K562 (cell line): ENCODE data around the gene EVA1A. TPM values are rescaled to one million over a fixed set of nuclear protein-coding genes. Genes with fewer than 3 reads are reported as not detected.

Source experiments
- ATAC-seq: fragments of 200-7000 bp; cut with Tn5 transposase; 3 replicates; pipeline ENCODE4 v1.9.1; 2020; ENCODE audit warnings: moderate library complexity
- BruUV-seq: library from RNA; stranded (reverse); fragments of 400-500 nt; replicated peaks from 2 replicates; lab custom pipeline; 2021; lab: Mats Ljungman, UMichigan
- CTCF ChIA-PET: fragments of 300-600 bp; formaldehyde crosslinking; extraction: SDS; loops from one replicate; lab custom pipeline; 2021; ENCODE audit warnings: low intra/inter-chr PET ratio; lab: Yijun Ruan, JAX
- POLR2A ChIA-PET: fragments of 300-600, 350-650 bp; sonication (Branson Sonifier 250); formaldehyde crosslinking; extraction: SDS; loops from one replicate; lab custom pipeline; 2021; ENCODE audit warnings: antibody characterized with exemption, inconsistent platforms; lab: Yijun Ruan, JAX
- DNase-seq, 4 experiments: peaks; one replicate each; pipeline versions ENCODE4 v3.0.0 to v3.0.0-alpha.2; 2011 to 2018; ENCODE audit warnings: low spot score in 3 of 4, mixed read lengths in 3 of 4; ENCODE audit errors: extremely low read depth in 1 of 4
- FAIRE-seq: peaks from 2 replicates; lab custom pipeline; 2011; peaks lifted over from hg19 to GRCh38; lab: Jason Lieb, UNC
- H2AFZ ChIP-seq: 2 replicates; pipeline ENCODE4 v1.6.0; 2011; ENCODE audit warnings: low read depth, low read length, control low read depth, inconsistent platforms
- H3K27ac ChIP-seq: fragments of 200-600 bp; 3 replicates; pipeline ENCODE4 v1.8.0; 2011; ENCODE audit warnings: low read depth, mild to moderate bottlenecking, control low read depth, inconsistent platforms, low read length, moderate library complexity, mixed read lengths; ENCODE audit errors: extremely low read depth
- H3K27me3 ChIP-seq, 2 experiments: fragments of 300-600 bp in 1 of 2; 2 replicates in 1 of 2; 3 replicates in 1 of 2; pipeline versions ENCODE4 v1.6.0 to v1.8.0; 2011; ENCODE audit warnings: inconsistent platforms in 2 of 2, low read length in 2 of 2, mild to moderate bottlenecking in 1 of 2, mixed read lengths in 1 of 2, moderate library complexity in 1 of 2; ENCODE audit not compliant: control insufficient read depth in 2 of 2, insufficient read depth in 2 of 2
- H3K36me3 ChIP-seq: fragments of 300-600 bp; 3 replicates; pipeline ENCODE4 v1.8.0; 2011; ENCODE audit warnings: mild to moderate bottlenecking, low read length, inconsistent platforms; ENCODE audit not compliant: control insufficient read depth, insufficient read depth
- H3K4me1 ChIP-seq, 2 experiments: fragments of 200-600 bp in 1 of 2; replicated peaks in 1 of 2; 2 replicates in 1 of 2; 3 replicates in 1 of 2; pipeline versions ENCODE4 v1.5.1 to v1.8.0; 2011; ENCODE audit warnings: inconsistent platforms in 2 of 2, low read length in 2 of 2, mild to moderate bottlenecking in 1 of 2, mixed read lengths in 1 of 2, moderate library complexity in 1 of 2; ENCODE audit not compliant: control insufficient read depth in 2 of 2, insufficient read depth in 2 of 2
- H3K4me2 ChIP-seq: 2 replicates; pipeline ENCODE4 v1.6.1; 2011; ENCODE audit warnings: low read length, control low read depth, inconsistent platforms, mixed read lengths; ENCODE audit not compliant: insufficient read depth
- H3K4me3 ChIP-seq: fragments of 200-600 bp; sonication (generic), shearing (Covaris generic); 2 replicates; pipeline ENCODE4 v1.5.1; 2016; ENCODE audit warnings: control low read depth, inconsistent platforms
- H3K79me2 ChIP-seq: fragments of 200-600 bp; 3 replicates; pipeline ENCODE4 v1.8.0; 2011; ENCODE audit warnings: low read length, inconsistent platforms; ENCODE audit not compliant: control insufficient read depth, insufficient read depth
- H3K9ac ChIP-seq, 2 experiments: 2 replicates each; pipeline versions ENCODE4 v1.6.0 to v1.6.1; 2011; ENCODE audit warnings: low read depth in 2 of 2, low read length in 2 of 2, control low read depth in 1 of 2, inconsistent platforms in 1 of 2, mild to moderate bottlenecking in 1 of 2, mixed read lengths in 1 of 2; ENCODE audit not compliant: insufficient read depth in 1 of 2
- H3K9me1 ChIP-seq: one replicate; pipeline ENCODE4 v1.6.0; 2011; ENCODE audit warnings: inconsistent platforms, mild to moderate bottlenecking, low read length, moderate library complexity; ENCODE audit not compliant: control insufficient read depth, insufficient read depth
- H3K9me3 ChIP-seq: replicated peaks from 2 replicates; pipeline ENCODE4 v1.5.1; 2011; ENCODE audit warnings: low read depth, low read length, inconsistent platforms; ENCODE audit not compliant: control insufficient read depth, insufficient read depth
- H4K20me1 ChIP-seq: replicated peaks from 2 replicates; pipeline ENCODE4 v1.6.1; 2011; ENCODE audit warnings: low read length, inconsistent platforms, mixed read lengths; ENCODE audit not compliant: control insufficient read depth, insufficient read depth
- FOSL1 ChIP-seq: fragments of 200-800 bp; sonication (Bioruptor generic); conservative IDR thresholded peaks from 2 replicates; pipeline ENCODE4 v1.6.1; 2016; ENCODE audit warnings: missing genetic modification characterization, missing compliant biosample characterization
- FOXK1 ChIP-seq: sonication (generic); formaldehyde crosslinking; IDR thresholded peaks from 2 replicates; pipeline ENCODE4 v1.8.0; 2022; ENCODE audit warnings: missing genetic modification reagents, mild to moderate bottlenecking, borderline replicate concordance
- HDAC2 ChIP-seq: fragments of 450-650 bp; IDR thresholded peaks from 2 replicates; pipeline ENCODE4 v1.6.1; 2016; ENCODE audit warnings: mild to moderate bottlenecking
- NCOA4 ChIP-seq: fragments of 450-650 bp; IDR thresholded peaks from 2 replicates; pipeline ENCODE4 v1.6.1; 2018; ENCODE audit warnings: mild to moderate bottlenecking; ENCODE audit not compliant: partially characterized antibody
- SNIP1 ChIP-seq: fragments of 450-650 bp; IDR thresholded peaks from 2 replicates; pipeline ENCODE4 v1.7.1; 2017; ENCODE audit warnings: low read depth, mild to moderate bottlenecking
- TSC22D4 ChIP-seq: fragments of 450-650 bp; IDR thresholded peaks from 2 replicates; pipeline ENCODE4 v1.6.1; 2016; ENCODE audit warnings: missing genetic modification characterization, missing biosample characterization, control low read depth
- WHSC1 ChIP-seq: IDR thresholded peaks from one replicate; pipeline ENCODE4 v1.6.1; 2012; ENCODE audit warnings: low read length, control low read depth, inconsistent platforms
- ZFP36 ChIP-seq: fragments of 150-350 bp; IDR thresholded peaks from 2 replicates; pipeline ENCODE4 v1.6.1; 2018; ENCODE audit warnings: low read length, low read depth; ENCODE audit not compliant: partially characterized antibody
- ZNF165 ChIP-seq: fragments of 250-450 bp; sonication (Bioruptor Pico); IDR thresholded peaks from 2 replicates; pipeline ENCODE4 v1.4.0; 2020; ENCODE audit warnings: borderline replicate concordance
- ZNF717 ChIP-seq: fragments of 250-450 bp; sonication (Bioruptor Pico); IDR thresholded peaks from 2 replicates; pipeline ENCODE4 v1.5.0; 2021
- WGBS: fragments of 100-300 bp; shearing (Covaris generic); methylation state at CpG from one replicate; pipeline ENCODE4 v1.1.6; 2016; ENCODE audit warnings: low coverage, mixed read lengths; ENCODE audit not compliant: insufficient coverage; ENCODE audit errors: missing lambda C conversion rate; 5-methylcytosine and 5-hydroxymethylcytosine counted together
- in situ Hi-C: fragments of 300-500 bp; cut with MboI; formaldehyde crosslinking; loops from 4 replicates; pipeline ENCODE4 v1.15.0; 2018; ENCODE audit warnings: inconsistent platforms, mixed read lengths
- intact Hi-C: fragments of 100-400 bp; cut with micrococcal nuclease; formaldehyde crosslinking; loops from 2 replicates; pipeline ENCODE4 v1.14.2; 2022
- polyA plus RNA-seq, 8 experiments: library from polyadenylated mRNA; depleted of rRNA in 4 of 8; stranded (reverse) in 5 of 8; unstranded in 3 of 8; fragments of >200 nt; fragmentation: Nextera tagmentation in 2 of 8; fragmentation: Illumina TruSeq in 1 of 8; extraction: Ambion mirVana in 2 of 8; extraction: Trizol in 1 of 8; gene quantifications; 2 replicates each; pipeline versions ENCODE4 v1.2.1 to v1.2.3, GENCODE V29; 2011 to 2014; ENCODE audit warnings: inconsistent platforms in 1 of 8, missing spikeins in 1 of 8
- total RNA-seq, 7 experiments: library from RNA; depleted of rRNA in 6 of 7; stranded (reverse); fragments of >200 nt in 6 of 7; fragmentation: Illumina TruSeq in 2 of 7; extraction: Trizol in 2 of 7; gene quantifications; 2 replicates each; pipeline versions ENCODE4 v1.2.1 to v1.2.3, GENCODE V29; 2011 to 2021; ENCODE audit warnings: low replicate concordance in 1 of 7

EVA1A gene
- total and polyA plus RNA-seq, 9 of the 15 experiments (the other 6 are each of a cell fraction or from before 2014, with no cell fraction given) = not detected

GRCh38 chr2:75475049-75475448, 85.7 kb downstream of the EVA1A start:
- Histone ChIP-seq H3K27ac (no peak overlapping the region), H4K20me1 (no peaks in the 10 kb centered on the region), H2AFZ (no peak overlapping the region), H3K9me3 (no peaks in the 10 kb centered on the region), H3K4me2 (no peak overlapping the region), H3K9ac (no peak overlapping the region), H3K36me3 (no peaks in the 10 kb centered on the region), H3K79me2 (no peaks in the 10 kb centered on the region), H3K27me3 (no peaks in the 10 kb centered on the region), H3K9me1 (no peaks in the 10 kb centered on the region), H3K4me1 (no peaks in the 10 kb centered on the region), H3K4me3 (no peak overlapping the region)
- intact Hi-C loops (no loop called here), in situ Hi-C loops (no loop called here)
- DNase-seq (no peak), FAIRE-seq (no peak), ATAC-seq (no peak)
- ChIA-PET POLR2A (no interaction called here), CTCF (no interaction called here)
- WGBS = 0% methylated on average over 2 of the region's 2 CpGs
- no peak for TF ChIP-seq FOSL1
- no peak for TF ChIP-seq FOXK1
- TF ChIP-seq WHSC1 = no peak
- TF ChIP-seq TSC22D4 (tag) = no peak
- no peak for TF ChIP-seq NCOA4
- no peak for TF ChIP-seq ZFP36
- TF ChIP-seq ZNF165 = no peak
- TF ChIP-seq HDAC2 = no peak
- TF ChIP-seq SNIP1 = no peak
- TF ChIP-seq ZNF717 (CRISPR knock-in tag) = no peak
- BruUV-seq = no TSS peak
